IMR-90 (cell line): ENCODE results near the gene MBOAT2. TPM values are rescaled to one million over a fixed set of nuclear protein-coding genes. Genes with fewer than 3 reads are reported as not detected.

ENCODE experiments used
- ATAC-seq: fragments of 200-7000 bp; cut with Tn5 transposase; 2 replicates; pipeline ENCODE4 v1.9.1; 2020; ENCODE audit warnings: low read depth, mild to moderate bottlenecking, moderate library complexity
- BruUV-seq: library from RNA; stranded (reverse); fragments of 400-500 nt; replicated peaks from 2 replicates; lab custom pipeline; 2021; lab: Mats Ljungman, UMichigan
- CTCF ChIA-PET: fragments of 300-600 bp; formaldehyde crosslinking; extraction: SDS; loops from one replicate; lab custom pipeline; 2021; ENCODE audit warnings: antibody characterized with exemption; lab: Yijun Ruan, JAX
- POLR2A ChIA-PET: fragments of 300-600 bp; sonication (Branson Sonifier 250); formaldehyde crosslinking; loops from one replicate; lab custom pipeline; 2022; ENCODE audit warnings: antibody characterized with exemption; ENCODE audit not compliant: unreplicated experiment; lab: Charles Lee
- DNase-seq: peaks from one replicate; pipeline ENCODE4 v3.0.0; 2013
- H2AFZ ChIP-seq: replicated peaks from 2 replicates; pipeline ENCODE3; 2013; ENCODE audit warnings: low read length, mild to moderate bottlenecking; ENCODE audit not compliant: poor library complexity
- H2AK5ac ChIP-seq: 2 replicates; pipeline ENCODE4 v1.6.1; 2013; ENCODE audit warnings: low read depth, low read length, inconsistent platforms
- H2AK9ac ChIP-seq: replicated peaks from 2 replicates; pipeline ENCODE3; 2013; ENCODE audit warnings: mild to moderate bottlenecking, low read depth, low read length, moderate library complexity; ENCODE audit not compliant: poor library complexity
- H2BK120ac ChIP-seq: 2 replicates; pipeline ENCODE4 v1.6.1; 2013; ENCODE audit warnings: low read depth, low read length, inconsistent platforms
- H2BK15ac ChIP-seq: 3 replicates; pipeline ENCODE4 v1.6.1; 2013; ENCODE audit warnings: low read depth, low read length, inconsistent platforms
- H2BK20ac ChIP-seq: 2 replicates; pipeline ENCODE4 v1.6.1; 2013; ENCODE audit warnings: low read depth, mild to moderate bottlenecking, inconsistent platforms, low read length, moderate library complexity
- H2BK5ac ChIP-seq: 2 replicates; pipeline ENCODE4 v1.6.1; 2013; ENCODE audit warnings: mild to moderate bottlenecking, low read depth, low read length, inconsistent platforms; ENCODE audit not compliant: poor library complexity, severe bottlenecking
- H3K14ac ChIP-seq: replicated peaks from 2 replicates; pipeline ENCODE4 v1.6.1; 2013; ENCODE audit warnings: low read depth, low read length, inconsistent platforms
- H3K18ac ChIP-seq: 2 replicates; pipeline ENCODE4 v1.6.1; 2013; ENCODE audit warnings: low read depth, low read length, control low read depth
- H3K23ac ChIP-seq: 2 replicates; pipeline ENCODE4 v1.6.1; 2013; ENCODE audit warnings: low read depth, low read length, inconsistent platforms
- H3K27ac ChIP-seq: 2 replicates; pipeline ENCODE4 v1.5.1; 2013; ENCODE audit warnings: mild to moderate bottlenecking, control low read depth, low read length; ENCODE audit not compliant: insufficient read depth
- H3K27me3 ChIP-seq: 2 replicates; pipeline ENCODE4 v1.6.1; 2013; ENCODE audit warnings: low read length; ENCODE audit not compliant: control insufficient read depth, insufficient read depth
- H3K36me3 ChIP-seq: 2 replicates; pipeline ENCODE4 v1.6.1; 2013; ENCODE audit warnings: low read length, mixed read lengths; ENCODE audit not compliant: control insufficient read depth, insufficient read depth
- H3K4ac ChIP-seq: 2 replicates; pipeline ENCODE4 v1.6.1; 2013; ENCODE audit warnings: low read depth, low read length, inconsistent platforms
- H3K4me1 ChIP-seq: 2 replicates; pipeline ENCODE4 v1.6.1; 2013; ENCODE audit warnings: low read length, mixed read lengths; ENCODE audit not compliant: control insufficient read depth, insufficient read depth
- H3K4me2 ChIP-seq: 2 replicates; pipeline ENCODE4 v1.6.1; 2013; ENCODE audit warnings: low read depth, mild to moderate bottlenecking, control low read depth, low read length, moderate library complexity
- H3K4me3 ChIP-seq: 2 replicates; pipeline ENCODE4 v1.5.1; 2013; ENCODE audit warnings: low read depth, mild to moderate bottlenecking, control low read depth, low read length, moderate library complexity; ENCODE audit not compliant: insufficient read depth
- H3K56ac ChIP-seq: 2 replicates; pipeline ENCODE4 v1.6.1; 2013; ENCODE audit warnings: low read length, inconsistent platforms; ENCODE audit not compliant: insufficient read depth; ENCODE audit errors: extremely low read depth
- H3K79me1 ChIP-seq, 2 experiments: 2 replicates each; pipeline ENCODE4 v1.6.1; 2013; ENCODE audit warnings: low read length in 2 of 2, inconsistent platforms in 1 of 2, low read depth in 1 of 2
- H3K9ac ChIP-seq: 2 replicates; pipeline ENCODE4 v1.6.1; 2013; ENCODE audit warnings: low read depth, low read length, control low read depth
- H3K9me1 ChIP-seq: 2 replicates; pipeline ENCODE4 v1.6.1; 2013; ENCODE audit warnings: low read length, inconsistent platforms; ENCODE audit not compliant: insufficient read depth
- H3K9me3 ChIP-seq: 2 replicates; pipeline ENCODE4 v1.6.1; 2013; ENCODE audit warnings: low read length; ENCODE audit not compliant: control insufficient read depth, insufficient read depth
- H4K20me1 ChIP-seq: 2 replicates; pipeline ENCODE4 v1.6.1; 2013; ENCODE audit warnings: low read length, inconsistent platforms; ENCODE audit not compliant: insufficient read depth
- H4K5ac ChIP-seq: 2 replicates; pipeline ENCODE4 v1.6.1; 2013; ENCODE audit warnings: mild to moderate bottlenecking, low read depth, low read length, control low read depth
- H4K8ac ChIP-seq, 2 experiments: 2 replicates each; pipeline ENCODE4 v1.6.1; 2013; ENCODE audit warnings: low read depth in 2 of 2, low read length in 2 of 2, control low read depth in 1 of 2, inconsistent platforms in 1 of 2
- H4K91ac ChIP-seq: 2 replicates; pipeline ENCODE4 v1.6.1; 2013; ENCODE audit warnings: low read depth, low read length, inconsistent platforms; ENCODE audit not compliant: insufficient read depth
- BHLHE40 ChIP-seq: fragments of 150-350 bp; IDR thresholded peaks from 2 replicates; pipeline ENCODE4 v1.6.1; 2016; ENCODE audit warnings: mild to moderate bottlenecking, low read depth, low read length
- CEBPB ChIP-seq: IDR thresholded peaks from 2 replicates; pipeline ENCODE4 v1.6.1; 2012; ENCODE audit warnings: low read depth, low read length, improper control_type of control experiment
- CHD1 ChIP-seq: IDR thresholded peaks from 2 replicates; pipeline ENCODE4 v1.6.1; 2012; ENCODE audit warnings: low read depth, low read length, improper control_type of control experiment
- FOS ChIP-seq: fragments of 150-350 bp; IDR thresholded peaks from 2 replicates; pipeline ENCODE4 v1.6.1; 2016; ENCODE audit warnings: low read depth, low read length
- MAZ ChIP-seq: IDR thresholded peaks from 2 replicates; pipeline ENCODE4 v1.6.1; 2012; ENCODE audit warnings: low read depth, mild to moderate bottlenecking, low read length, improper control_type of control experiment, moderate library complexity, borderline replicate concordance
- MXI1 ChIP-seq: IDR thresholded peaks from 2 replicates; pipeline ENCODE4 v1.6.1; 2012; ENCODE audit warnings: low read depth, mild to moderate bottlenecking, low read length, moderate library complexity, borderline replicate concordance
- NFE2L2 ChIP-seq: fragments of 150-350 bp; IDR thresholded peaks from 2 replicates; pipeline ENCODE4 v1.6.1; 2016; ENCODE audit warnings: low read depth, mild to moderate bottlenecking, low read length
- POLR2A ChIP-seq: IDR thresholded peaks from 2 replicates; pipeline ENCODE4 v1.6.1; 2012; ENCODE audit warnings: mild to moderate bottlenecking, low read depth, low read length
- RAD21 ChIP-seq: IDR thresholded peaks from 2 replicates; pipeline ENCODE4 v1.6.1; 2012; ENCODE audit warnings: low read length, improper control_type of control experiment
- RCOR1 ChIP-seq: IDR thresholded peaks from 2 replicates; pipeline ENCODE4 v1.6.1; 2012; ENCODE audit warnings: mild to moderate bottlenecking, low read length, improper control_type of control experiment; ENCODE audit not compliant: insufficient replicate concordance
- USF2 ChIP-seq: fragments of 150-350 bp; IDR thresholded peaks from 2 replicates; pipeline ENCODE4 v1.6.1; 2017; ENCODE audit warnings: mild to moderate bottlenecking, antibody characterized with exemption, low read length, low read depth
- WGBS, 2 experiments: methylation state at CpG; one replicate each; pipeline versions ENCODE4 v1.1.5 to v1.1.7; 2013; ENCODE audit warnings: missing lambda C conversion rate in 2 of 2; ENCODE audit not compliant: insufficient read length in 1 of 2; ENCODE audit errors: extremely low coverage in 2 of 2; 5-methylcytosine and 5-hydroxymethylcytosine counted together
- dilution Hi-C: fragments of 300-500 bp; cut with HindIII; formaldehyde crosslinking; loops from one replicate; pipeline ENCODE4 v1.14.3; 2018; ENCODE audit warnings: low sequenced_read_pairs; ENCODE audit not compliant: unreplicated experiment
- in situ Hi-C: fragments of 300-500 bp; cut with MboI; formaldehyde crosslinking; loops from 3 replicates; pipeline ENCODE4 v1.14.3; 2019; ENCODE audit warnings: low sequenced_read_pairs, inconsistent platforms, mixed read lengths
- intact Hi-C: fragments of 100-400 bp; cut with micrococcal nuclease; formaldehyde crosslinking; loops from 2 replicates; pipeline ENCODE4 v1.10.0; 2022
- polyA plus RNA-seq, 3 experiments: library from polyadenylated mRNA; depleted of rRNA; stranded (reverse); fragments of >200 nt; gene quantifications; 2 replicates each; pipeline ENCODE4 v1.2.3, GENCODE V29; 2012; ENCODE audit warnings: low replicate concordance in 1 of 3
- total RNA-seq: library from RNA; depleted of rRNA; stranded (reverse); fragments of >200 nt; gene quantifications from 2 replicates; pipeline ENCODE4 v1.2.3, GENCODE V29; 2012

MBOAT2 gene
- total and polyA plus RNA-seq, 2 of the 4 experiments (the other 2 are of a cell fraction) = 33.9 to 102 TPM

GRCh38 chr2:8855010-8855409, 148.5 kb downstream of the MBOAT2 start:
- Histone ChIP-seq H2BK15ac (no peak overlapping the region), H3K27me3 (no peaks in the 10 kb centered on the region), H4K8ac (no peak overlapping the region), H4K91ac (no peak overlapping the region), H3K36me3 (peaks cover 6% of the 10 kb centered on the region; the same call in 1 of the 2 replicates), H3K14ac (no peak overlapping the region), H3K79me1 (no peaks in the 10 kb centered on the region), H3K4me1 (no peaks in the 10 kb centered on the region), H2AK5ac (no peak overlapping the region), H3K27ac (no peak overlapping the region), H3K9me3 (no peaks in the 10 kb centered on the region), H3K56ac (no peak overlapping the region), H4K5ac (no peak overlapping the region), H2BK120ac (no peak overlapping the region), H3K18ac (no peak overlapping the region), H4K20me1 (no peaks in the 10 kb centered on the region), H2BK5ac (no peak overlapping the region), H3K23ac (no peak overlapping the region), H3K9ac (no peak overlapping the region), H3K4ac (no peak overlapping the region), H2AFZ (no peak overlapping the region), H2BK20ac (no peak overlapping the region), H3K4me3 (no peak overlapping the region), H2AK9ac (no peak overlapping the region), H3K4me2 (no peak overlapping the region), H3K9me1 (0 out of 2 replicates have a peak, but pooled peaks cover 2% of the 10 kb centered on the region)
- BruUV-seq = no TSS peak
- CTCF ChIA-PET = no interaction called here
- POLR2A ChIA-PET = no interaction called here
- TF ChIP-seq NFE2L2 (no peak), CHD1 (no peak), MAZ (no peak), CEBPB (no peak), MXI1 (no peak), FOS (no peak), USF2 (no peak), RCOR1 (no peak), RAD21 (no peak), BHLHE40 (no peak), POLR2A (no peak)
- intact Hi-C loops (no loop called here), dilution Hi-C loops (no loop called here), in situ Hi-C loops (loop anchor here (25.0 kb wide), 1 partner anchor 482 kb away; no protein-coding TSS in a partner anchor)
- WGBS, 2 experiments = no CpG with 5 or more reads among the region's 3 CpGs
- DNase-seq = no peak
- ATAC-seq = no peak
